GM12878 (cell line): ENCODE data around the gene UCP1. TPM values are rescaled to one million over a fixed set of nuclear protein-coding genes. Genes with fewer than 3 reads are reported as not detected.
A peak's percentile ranks its signal among the peaks of the same experiment; 100 is the strongest.

Experiments
- BCL11A ChIP-seq: IDR thresholded peaks from 2 replicates; pipeline ENCODE4 v1.6.1; 2011; ENCODE audit warnings: low read depth, low read length
- CBX3 ChIP-seq: fragments of 200-600 bp; sonication (generic); IDR thresholded peaks from 2 replicates; pipeline ENCODE4 v1.6.1; 2016; ENCODE audit warnings: low read depth, borderline replicate concordance
- CEBPB ChIP-seq, 2 experiments: fragments of 150-350 bp in 1 of 2; IDR thresholded peaks; 2 replicates each; pipeline ENCODE4 v1.6.1; 2012 to 2014; ENCODE audit warnings: low read depth in 2 of 2, low read length in 2 of 2, borderline replicate concordance in 1 of 2, inconsistent platforms in 1 of 2
- ESRRA ChIP-seq: IDR thresholded peaks from 2 replicates; pipeline ENCODE4 v1.6.1; 2012; ENCODE audit warnings: mild to moderate bottlenecking, low read length, improper control_type of control experiment
- GABPA ChIP-seq: IDR thresholded peaks from 2 replicates; pipeline ENCODE4 v1.6.1; 2014; ENCODE audit warnings: antibody characterized with exemption, low read depth, mild to moderate bottlenecking, inconsistent platforms
- HDGF ChIP-seq: fragments of 450-650 bp; IDR thresholded peaks from 2 replicates; pipeline ENCODE4 v1.6.1; 2016; ENCODE audit warnings: antibody characterized with exemption
- JUNB ChIP-seq: IDR thresholded peaks from 2 replicates; pipeline ENCODE4 v1.6.1; 2016; ENCODE audit warnings: antibody characterized with exemption, mild to moderate bottlenecking
- KLF5 ChIP-seq: fragments of 450-650 bp; IDR thresholded peaks from 2 replicates; pipeline ENCODE4 v1.6.1; 2014; ENCODE audit warnings: mild to moderate bottlenecking; ENCODE audit not compliant: partially characterized antibody
- MEF2B ChIP-seq: fragments of 450-650 bp; IDR thresholded peaks from 2 replicates; pipeline ENCODE4 v1.6.1; 2018; ENCODE audit warnings: mild to moderate bottlenecking, moderate library complexity; ENCODE audit not compliant: partially characterized antibody, poor library complexity, severe bottlenecking
- RFX5 ChIP-seq: IDR thresholded peaks from 2 replicates; pipeline ENCODE4 v1.6.1; 2011; ENCODE audit warnings: low read depth, low read length, improper control_type of control experiment
- SMARCA5 ChIP-seq: fragments of 450-650 bp; IDR thresholded peaks from 2 replicates; pipeline ENCODE4 v1.6.1; 2017; ENCODE audit warnings: mild to moderate bottlenecking
- SREBF1 ChIP-seq: IDR thresholded peaks from 2 replicates; pipeline ENCODE4 v1.6.1; 2012; ENCODE audit warnings: mild to moderate bottlenecking, low read length
- ZNF274 ChIP-seq: IDR thresholded peaks from one replicate; pipeline ENCODE4 v1.8.0; 2011; ENCODE audit not compliant: insufficient read length, insufficient read depth
- polyA plus RNA-seq, 11 experiments: library from polyadenylated mRNA; depleted of rRNA in 4 of 11; unstranded in 6 of 11; stranded (reverse) in 5 of 11; fragments of >200 nt; fragmentation: Nextera tagmentation in 4 of 11; fragmentation: Illumina TruSeq in 1 of 11; extraction: Ambion mirVana in 4 of 11; extraction: Trizol in 1 of 11; gene quantifications; 1 replicate in 1 of 11; 2 replicates in 10 of 11; pipeline versions ENCODE4 v1.2.1 to v1.2.3, GENCODE V29; 2011 to 2016; ENCODE audit warnings: inconsistent platforms in 2 of 11, missing spikeins in 2 of 11, low read depth in 1 of 11
- total RNA-seq, 4 experiments: library from RNA; depleted of rRNA in 3 of 4; stranded (reverse); fragments of >200 nt in 3 of 4; fragmentation: Illumina TruSeq in 1 of 4; extraction: Trizol in 1 of 4; gene quantifications; 2 replicates each; pipeline versions ENCODE4 v1.2.1 to v1.2.3, GENCODE V29; 2013 to 2021
- TF ChIP-seq, protein P1 (sequence below): fragments of 150-350 bp; IDR thresholded peaks from 2 replicates; pipeline ENCODE4 v1.6.1; 2014; ENCODE audit warnings: mild to moderate bottlenecking, low read depth, low read length

The UCP1 gene
- total and polyA plus RNA-seq, 10 of the 15 experiments (the other 5 are each of a cell fraction or from before 2014, with no cell fraction given), result not detected

DNA sequence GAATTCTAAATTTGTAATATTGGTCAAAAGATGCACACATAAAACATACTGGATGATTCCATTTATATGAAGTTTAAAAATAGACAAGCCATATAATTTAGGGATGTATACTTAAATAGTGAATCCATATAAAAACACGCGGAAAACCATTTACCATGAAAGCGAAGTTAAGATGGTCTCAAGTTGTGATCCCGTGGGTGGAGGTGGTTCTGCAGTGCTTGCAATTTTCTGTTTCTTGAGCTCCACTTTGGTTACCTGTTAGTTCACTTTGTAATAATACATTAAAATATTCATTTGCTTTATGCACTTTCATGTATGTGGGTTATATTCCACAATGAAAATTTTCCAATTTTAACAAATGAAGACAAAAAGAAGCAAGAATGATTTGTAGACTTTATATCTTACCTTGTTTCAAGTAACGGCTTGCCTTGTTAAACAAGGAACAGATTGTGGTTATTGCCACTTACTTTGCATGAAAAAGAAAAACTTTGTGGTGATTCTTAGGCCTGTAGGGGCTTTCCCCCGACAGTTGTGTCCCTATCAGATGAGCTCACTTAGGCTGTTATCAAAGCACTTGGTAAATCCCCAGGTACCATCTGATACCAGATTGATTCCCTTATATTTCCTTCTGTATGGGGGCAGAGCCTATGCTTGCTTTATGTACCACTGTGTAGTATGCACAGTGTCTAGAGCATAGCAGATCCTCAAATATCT, 12.2 kb downstream of the UCP1 start (continued):
- TF ChIP-seq, protein P1, sequence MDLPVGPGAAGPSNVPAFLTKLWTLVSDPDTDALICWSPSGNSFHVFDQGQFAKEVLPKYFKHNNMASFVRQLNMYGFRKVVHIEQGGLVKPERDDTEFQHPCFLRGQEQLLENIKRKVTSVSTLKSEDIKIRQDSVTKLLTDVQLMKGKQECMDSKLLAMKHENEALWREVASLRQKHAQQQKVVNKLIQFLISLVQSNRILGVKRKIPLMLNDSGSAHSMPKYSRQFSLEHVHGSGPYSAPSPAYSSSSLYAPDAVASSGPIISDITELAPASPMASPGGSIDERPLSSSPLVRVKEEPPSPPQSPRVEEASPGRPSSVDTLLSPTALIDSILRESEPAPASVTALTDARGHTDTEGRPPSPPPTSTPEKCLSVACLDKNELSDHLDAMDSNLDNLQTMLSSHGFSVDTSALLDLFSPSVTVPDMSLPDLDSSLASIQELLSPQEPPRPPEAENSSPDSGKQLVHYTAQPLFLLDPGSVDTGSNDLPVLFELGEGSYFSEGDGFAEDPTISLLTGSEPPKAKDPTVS, result no peak
- TF ChIP-seq HDGF (no peak), RFX5 (no peak), SMARCA5 (no peak), SREBF1 (no peak), JUNB (peak; percentile 44), ZNF274 (no peak), CEBPB (IDR thresholded peaks at IDR 0.05; ENCODE audit: borderline replicate concordance in 1 of 2, low read depth in 2 of 2, low read length in 2 of 2) (peak in 1 of 2 experiments; percentile 52; a peak in 1 of 4 replicates), GABPA (no peak), MEF2B (no peak), BCL11A (0 out of 2 replicates have a peak, but pooled peaks have one; percentile 44), KLF5 (no peak), ESRRA (no peak), CBX3 (no peak)
